ENCODE data around the gene MZT2B. TPM values are rescaled to one million over a fixed set of nuclear protein-coding genes. Genes with fewer than 3 reads are reported as not detected.
"Not testable (repeated sequence)": the region's sequence is repeated elsewhere in the genome, so short reads cannot be mapped to it uniquely, and the experiment has no call there.

MZT2B gene
- total and polyA plus RNA-seq, 9 of the 15 experiments (the other 6 are each of a cell fraction or from before 2014, with no cell fraction given): 5.1 to 435 (median 102) TPM

DNA sequence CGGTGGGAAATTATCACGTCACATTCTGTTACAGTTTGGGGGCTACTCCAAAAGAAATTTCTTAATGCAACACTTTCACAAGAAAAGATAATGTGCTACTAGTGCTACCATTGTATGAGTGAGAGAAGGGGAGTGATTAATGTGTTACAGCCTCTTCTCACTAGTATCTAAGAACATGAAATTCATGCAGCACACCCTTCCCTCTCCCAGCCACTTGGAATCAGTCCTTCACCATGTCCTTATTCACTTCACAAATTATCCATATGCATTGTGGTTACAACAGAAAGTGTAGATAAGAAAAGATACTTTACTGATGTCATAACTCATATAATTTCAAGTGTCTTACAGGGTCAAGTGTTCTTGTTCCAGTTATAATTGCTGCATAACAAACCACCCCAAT, 37.1 kb downstream of the MZT2B start:
- H3K9me3 ChIP-seq (replicated peaks; ENCODE audit: control insufficient read depth, insufficient read depth, low read depth, low read length); H3K36me3 ChIP-seq (ENCODE audit: control insufficient read depth, insufficient read depth, low read length); H3K4me2 ChIP-seq (ENCODE audit: insufficient read depth, low read length); FAIRE-seq; POLR2A ChIA-PET; in situ Hi-C loops (cut with MboI); H3K9me1 ChIP-seq (ENCODE audit: control insufficient read depth, insufficient read depth, low read length); H3K27me3 ChIP-seq (ENCODE audit: control insufficient read depth in 2 of 2, insufficient read depth in 2 of 2, low read length in 2 of 2); H3K27ac ChIP-seq (ENCODE audit: extremely low read depth, low read depth, low read length); CTCF ChIA-PET (ENCODE audit: low intra/inter-chr PET ratio); BruUV-seq (replicated peaks); H3K4me3 ChIP-seq; H2AFZ ChIP-seq (ENCODE audit: low read depth, low read length); DNase-seq (ENCODE audit: extremely low read depth in 1 of 4, low spot score in 3 of 4); H3K9ac ChIP-seq (ENCODE audit: insufficient read depth in 1 of 2, low read depth in 2 of 2, low read length in 2 of 2); ATAC-seq; H4K20me1 ChIP-seq (replicated peaks; ENCODE audit: control insufficient read depth, insufficient read depth, low read length); H3K79me2 ChIP-seq (ENCODE audit: control insufficient read depth, insufficient read depth, low read length); intact Hi-C loops (cut with micrococcal nuclease); H3K4me1 ChIP-seq (replicated peaks in 1 of 2; ENCODE audit: control insufficient read depth in 2 of 2, insufficient read depth in 2 of 2, low read length in 2 of 2): not testable (repeated sequence)
- WGBS (ENCODE audit: insufficient coverage, low coverage, missing lambda C conversion rate): no CpG with 5 or more reads among the region's 2 CpGs

DNA sequence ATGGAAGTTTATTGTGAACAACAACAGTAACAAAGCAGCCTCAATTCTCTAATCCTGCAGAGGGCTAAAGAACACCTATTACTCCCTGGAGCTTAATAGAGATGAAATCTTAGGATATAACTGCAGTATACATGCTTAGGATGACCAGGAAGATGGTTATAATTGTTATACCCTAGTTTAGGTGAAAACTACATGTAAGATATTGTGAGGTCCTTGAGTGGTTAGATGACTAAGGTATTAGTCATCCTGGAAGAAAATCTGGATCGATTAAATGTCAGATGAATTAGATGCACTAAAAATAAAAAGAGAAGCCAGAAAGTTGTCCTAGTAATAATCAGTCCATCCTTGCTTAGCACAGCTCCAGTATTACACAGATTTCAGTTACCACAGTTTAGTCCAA, 38.4 kb downstream of the MZT2B start:
- H3K9me1 ChIP-seq (ENCODE audit: control insufficient read depth, insufficient read depth, low read length); intact Hi-C loops (cut with micrococcal nuclease); ATAC-seq; H3K4me2 ChIP-seq (ENCODE audit: insufficient read depth, low read length); CTCF ChIA-PET (ENCODE audit: low intra/inter-chr PET ratio); H3K79me2 ChIP-seq (ENCODE audit: control insufficient read depth, insufficient read depth, low read length); BruUV-seq (replicated peaks); H2AFZ ChIP-seq (ENCODE audit: low read depth, low read length); H4K20me1 ChIP-seq (replicated peaks; ENCODE audit: control insufficient read depth, insufficient read depth, low read length); H3K9ac ChIP-seq (ENCODE audit: insufficient read depth in 1 of 2, low read depth in 2 of 2, low read length in 2 of 2); H3K27ac ChIP-seq (ENCODE audit: extremely low read depth, low read depth, low read length); DNase-seq (ENCODE audit: extremely low read depth in 1 of 4, low spot score in 3 of 4); H3K36me3 ChIP-seq (ENCODE audit: control insufficient read depth, insufficient read depth, low read length); H3K27me3 ChIP-seq (ENCODE audit: control insufficient read depth in 2 of 2, insufficient read depth in 2 of 2, low read length in 2 of 2); H3K4me3 ChIP-seq; H3K9me3 ChIP-seq (replicated peaks; ENCODE audit: control insufficient read depth, insufficient read depth, low read depth, low read length); H3K4me1 ChIP-seq (replicated peaks in 1 of 2; ENCODE audit: control insufficient read depth in 2 of 2, insufficient read depth in 2 of 2, low read length in 2 of 2); POLR2A ChIA-PET: not testable (repeated sequence)
- FAIRE-seq: peak; percentile 54
- in situ Hi-C loops (cut with MboI): loop anchor here (5.0 kb wide), 1 partner anchor 1232 kb away; no protein-coding TSS in a partner anchor
- no CpG with 5 or more reads among the region's 1 CpG for WGBS (ENCODE audit: insufficient coverage, low coverage, missing lambda C conversion rate)

DNA sequence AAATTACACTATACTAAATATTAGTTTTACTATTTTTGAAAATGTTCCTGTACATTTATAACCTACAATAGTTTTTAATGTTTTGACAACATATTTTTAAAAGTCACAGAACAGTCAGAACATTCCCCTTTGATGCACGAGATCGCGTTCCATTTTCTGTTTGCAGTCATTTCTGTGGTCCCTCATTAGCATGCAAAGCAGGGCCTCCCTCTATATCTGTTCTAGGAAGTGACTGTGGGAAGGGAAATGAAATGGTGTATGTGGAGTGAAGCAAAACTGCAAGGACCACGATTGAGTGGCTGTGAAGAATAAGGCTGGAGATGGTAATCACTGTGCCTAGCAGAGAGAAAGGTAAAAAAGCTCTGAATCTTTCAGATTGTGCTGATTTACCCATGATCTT, 40.5 kb downstream of the MZT2B start:
- FAIRE-seq; H3K9me3 ChIP-seq (replicated peaks; ENCODE audit: control insufficient read depth, insufficient read depth, low read depth, low read length); intact Hi-C loops (cut with micrococcal nuclease); H3K4me2 ChIP-seq (ENCODE audit: insufficient read depth, low read length); H4K20me1 ChIP-seq (replicated peaks; ENCODE audit: control insufficient read depth, insufficient read depth, low read length); H3K27me3 ChIP-seq (ENCODE audit: control insufficient read depth in 2 of 2, insufficient read depth in 2 of 2, low read length in 2 of 2); DNase-seq (ENCODE audit: extremely low read depth in 1 of 4, low spot score in 3 of 4); H3K4me3 ChIP-seq; ATAC-seq; H3K9me1 ChIP-seq (ENCODE audit: control insufficient read depth, insufficient read depth, low read length); H3K79me2 ChIP-seq (ENCODE audit: control insufficient read depth, insufficient read depth, low read length); H3K27ac ChIP-seq (ENCODE audit: extremely low read depth, low read depth, low read length); H3K4me1 ChIP-seq (replicated peaks in 1 of 2; ENCODE audit: control insufficient read depth in 2 of 2, insufficient read depth in 2 of 2, low read length in 2 of 2); H2AFZ ChIP-seq (ENCODE audit: low read depth, low read length); H3K36me3 ChIP-seq (ENCODE audit: control insufficient read depth, insufficient read depth, low read length); H3K9ac ChIP-seq (ENCODE audit: insufficient read depth in 1 of 2, low read depth in 2 of 2, low read length in 2 of 2); CTCF ChIA-PET (ENCODE audit: low intra/inter-chr PET ratio); BruUV-seq (replicated peaks); POLR2A ChIA-PET: not testable (repeated sequence)
- no CpG with 5 or more reads among the region's 4 CpGs for WGBS (ENCODE audit: insufficient coverage, low coverage, missing lambda C conversion rate)
- in situ Hi-C loops (cut with MboI): loop anchor here (5.0 kb wide), 1 partner anchor 1230 kb away; no protein-coding TSS in a partner anchor

Data from K562 (cell line).